ENCODE results near the gene PDZRN3.

PDZRN3 gene

DNA sequence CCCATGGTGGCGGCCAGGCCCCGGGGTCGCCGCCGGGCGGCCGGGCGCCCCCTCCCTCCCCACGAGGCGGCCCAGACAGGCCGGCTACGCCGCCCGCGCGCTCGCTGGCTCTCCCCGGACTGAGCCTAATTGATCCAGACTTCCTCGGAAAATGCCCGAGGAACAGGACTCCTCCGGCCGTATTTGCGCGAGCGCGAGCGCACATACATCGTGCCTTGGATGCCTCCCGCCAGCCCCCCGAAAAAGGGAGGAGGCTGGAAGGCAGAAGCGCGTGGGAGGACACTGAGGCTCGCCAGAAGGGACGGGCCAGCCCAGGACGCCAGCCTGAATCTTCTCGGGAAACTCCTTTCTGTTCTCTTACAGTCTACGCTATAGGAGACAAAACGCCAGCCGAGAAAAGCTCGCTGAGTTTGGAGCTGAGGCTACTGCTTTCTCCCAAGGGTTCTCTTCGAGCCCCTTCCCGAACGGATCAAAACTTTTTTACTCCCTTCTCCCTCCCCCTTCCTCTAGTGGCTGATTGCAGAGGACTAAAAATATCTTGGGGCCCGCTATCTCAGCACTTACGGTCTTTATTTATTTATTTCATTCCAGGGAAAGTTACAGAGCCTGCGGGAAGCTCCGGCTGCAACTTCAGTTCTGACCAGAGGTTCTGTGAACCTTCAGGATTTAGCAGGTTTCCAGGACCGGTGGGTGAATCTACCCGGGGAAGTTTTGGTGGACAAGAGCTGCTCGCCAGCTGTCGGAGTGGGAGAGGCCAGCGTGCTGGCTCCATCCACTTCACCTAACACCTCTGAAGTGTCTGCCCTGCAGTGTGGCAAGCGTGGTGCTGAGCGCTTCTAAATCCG is at the start of gene PDZRN3:
Gene PDZRN3, minus strand, starts transcription at position 121 of the 845 bp plus-strand sequence.
- in situ Hi-C loops (cut with MboI; ENCODE audit: low sequenced_read_pairs), result no loop called here

DNA sequence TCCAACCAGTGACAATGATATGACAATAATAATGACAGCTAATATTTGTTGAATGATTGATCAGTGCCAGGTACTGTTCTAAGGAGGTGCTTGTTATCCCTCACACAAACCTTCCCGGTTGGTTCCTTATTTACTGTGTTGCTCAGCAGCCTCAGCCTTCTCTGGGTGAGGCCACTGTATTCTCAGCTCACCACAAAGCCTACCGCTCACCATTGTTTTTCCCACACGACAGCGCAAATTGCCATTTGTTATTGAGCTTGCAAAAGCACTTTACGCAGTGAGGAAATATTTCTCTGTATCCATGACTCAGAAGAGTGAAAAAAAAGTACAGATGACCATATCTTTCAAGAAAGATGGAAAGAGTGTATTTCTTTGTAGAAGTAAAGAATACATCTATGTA is 49.5 kb upstream of the PDZRN3 start:
- in situ Hi-C loops (cut with MboI; ENCODE audit: low sequenced_read_pairs), result no loop called here

DNA sequence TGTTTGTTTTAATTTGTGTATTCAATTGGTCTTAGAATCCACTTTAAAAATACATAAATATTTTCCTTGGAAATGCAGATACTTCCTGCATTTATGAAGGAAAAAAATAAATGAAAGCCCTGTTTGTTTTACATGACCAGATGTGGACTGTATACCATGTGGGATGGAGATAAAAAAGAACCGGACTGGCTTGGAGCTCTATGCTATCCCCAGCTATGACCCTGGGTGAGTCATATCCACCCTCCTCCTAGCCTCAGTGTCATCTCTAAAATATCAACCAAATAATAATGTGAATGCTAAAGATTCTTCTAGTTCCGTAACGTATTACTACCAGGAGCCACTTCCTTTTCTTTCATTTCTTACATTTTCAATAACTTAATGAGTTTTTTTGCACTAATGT is 44.5 kb upstream of the PDZRN3 start:
- in situ Hi-C loops (cut with MboI; ENCODE audit: low sequenced_read_pairs), result no loop called here

DNA sequence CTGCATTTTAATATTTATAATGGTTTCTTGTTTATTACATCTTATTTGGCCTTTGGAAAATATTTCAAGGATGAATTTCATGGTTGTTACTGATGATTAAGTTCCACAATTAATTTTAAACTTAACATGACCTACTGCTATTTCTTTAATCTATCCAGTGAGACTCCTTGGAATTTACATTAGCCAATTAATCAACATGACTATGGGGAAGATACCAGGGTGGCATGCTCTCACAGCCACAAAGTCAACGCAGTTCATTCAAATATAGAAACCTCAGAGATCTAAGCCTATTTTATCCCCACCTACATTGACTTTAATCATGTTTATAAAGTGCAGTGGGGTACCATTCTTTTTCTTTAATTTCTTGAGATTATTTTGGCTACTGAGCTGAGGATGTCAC is 43.6 kb upstream of the PDZRN3 start:
- in situ Hi-C loops (cut with MboI; ENCODE audit: low sequenced_read_pairs), result no loop called here

DNA sequence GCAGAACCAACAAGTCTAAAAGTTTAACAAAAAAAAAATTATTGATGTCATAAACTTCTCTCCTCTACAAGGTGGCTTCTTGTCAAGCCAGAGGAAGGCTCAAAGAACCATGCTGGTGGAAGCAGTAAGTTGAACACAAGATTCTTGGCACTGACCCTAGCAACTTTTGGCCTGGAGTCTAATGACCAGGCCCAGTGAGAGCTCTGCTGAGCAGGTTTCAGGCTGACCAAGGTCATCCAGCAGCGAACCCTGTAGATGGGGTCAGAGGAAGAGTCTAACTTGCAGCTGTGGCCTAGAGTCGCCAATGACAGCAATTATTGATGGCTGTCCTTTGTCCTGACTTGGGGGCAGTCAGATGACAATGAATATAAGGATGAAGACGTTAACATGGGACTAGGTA is 43.1 kb upstream of the PDZRN3 start:
- in situ Hi-C loops (cut with MboI; ENCODE audit: low sequenced_read_pairs), result no loop called here

DNA sequence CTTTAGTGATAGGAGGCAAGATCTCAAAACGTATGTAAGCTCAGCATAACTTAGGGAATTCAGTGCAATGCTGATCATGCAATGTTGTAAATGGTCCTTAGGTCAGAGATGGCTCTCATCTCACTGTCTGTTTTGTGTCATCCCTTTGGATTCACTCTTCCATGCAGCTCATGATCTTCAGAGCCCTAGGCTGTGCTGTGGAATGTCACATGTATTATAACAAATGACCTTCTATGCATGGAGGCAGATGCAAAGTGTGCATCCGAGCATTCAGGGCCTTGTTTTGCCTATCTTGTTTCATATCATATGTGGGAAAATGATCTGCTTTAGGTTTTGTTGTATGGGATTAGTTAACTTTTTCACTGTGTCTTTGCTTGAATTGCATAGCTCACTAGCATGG is 40.5 kb upstream of the PDZRN3 start:
- in situ Hi-C loops (cut with MboI; ENCODE audit: low sequenced_read_pairs), result no loop called here

DNA sequence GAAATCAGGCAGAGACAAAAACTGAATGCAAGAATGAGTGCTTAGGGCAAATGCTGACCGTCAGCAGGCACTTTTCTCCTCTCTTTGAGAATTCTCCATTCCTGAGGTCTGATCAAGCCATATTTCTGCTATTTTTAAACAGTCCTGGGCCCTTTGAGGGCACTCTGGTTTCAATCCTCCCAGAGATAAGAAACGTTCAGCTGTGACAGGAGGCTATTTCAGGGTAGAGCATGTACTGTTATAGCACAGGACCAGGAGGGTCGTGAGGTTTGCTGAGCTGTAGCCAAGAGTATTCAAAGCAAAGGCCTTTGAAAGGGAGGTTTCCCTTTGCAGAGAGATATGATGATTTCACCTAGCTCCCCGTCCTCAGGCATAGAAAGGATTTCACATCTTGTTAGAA is 39.6 kb upstream of the PDZRN3 start:
- in situ Hi-C loops (cut with MboI; ENCODE audit: low sequenced_read_pairs), result no loop called here

DNA sequence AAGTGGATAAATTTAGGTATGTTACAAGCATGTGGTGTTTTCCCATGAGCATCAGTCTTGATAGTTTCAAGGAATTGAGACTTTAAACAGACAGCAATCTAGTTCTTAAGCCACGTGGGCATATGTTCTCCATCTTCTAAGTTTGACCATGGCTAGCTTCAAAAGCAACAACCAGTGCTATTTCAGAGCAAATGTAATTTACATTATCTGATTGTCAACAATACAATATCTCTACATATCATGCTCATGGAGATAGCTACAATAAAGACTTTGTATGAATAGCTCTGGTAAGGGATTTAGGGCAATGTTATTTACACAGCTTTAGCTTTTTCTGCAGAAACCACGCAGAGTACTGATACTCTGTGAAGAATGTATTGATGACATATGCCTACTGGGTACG is 38.8 kb upstream of the PDZRN3 start:
- in situ Hi-C loops (cut with MboI; ENCODE audit: low sequenced_read_pairs), result no loop called here

DNA sequence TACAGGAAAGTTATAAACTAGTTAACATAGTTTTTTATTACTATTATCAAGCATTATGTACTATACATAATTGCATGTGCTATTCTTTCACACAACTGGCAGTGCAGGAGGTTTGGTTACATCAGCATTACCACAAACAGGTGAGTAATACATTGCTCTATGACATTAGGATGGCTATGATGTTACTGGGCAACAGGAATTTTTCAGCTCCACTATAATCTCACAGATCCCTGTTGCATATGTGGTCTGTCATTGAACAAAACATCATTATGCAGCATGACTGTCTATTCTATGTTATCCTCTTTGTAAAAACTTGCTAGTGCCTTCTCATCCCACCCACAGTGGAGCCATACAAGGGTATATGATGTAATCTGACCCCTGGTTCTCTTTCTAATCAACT is 36.5 kb upstream of the PDZRN3 start:
- in situ Hi-C loops (cut with MboI; ENCODE audit: low sequenced_read_pairs), result no loop called here

DNA sequence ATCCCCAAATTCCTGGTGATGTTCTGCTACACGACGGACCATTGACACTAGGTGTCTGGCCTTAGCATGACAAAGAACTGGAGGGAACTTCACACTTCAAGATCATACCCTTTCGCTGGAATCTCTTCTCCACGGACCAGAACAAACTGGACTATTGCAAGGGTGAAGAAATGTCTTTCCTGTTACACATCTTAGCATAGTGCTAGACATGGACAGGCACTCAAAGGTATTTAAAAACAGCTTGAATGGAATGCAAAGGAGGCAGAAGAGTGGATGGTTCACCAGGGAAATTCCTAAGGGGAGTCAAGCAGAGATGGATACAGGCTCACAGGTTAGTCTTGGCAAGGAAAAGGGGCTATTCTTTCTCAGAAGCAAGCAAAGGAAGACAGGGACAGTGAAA is 33.5 kb upstream of the PDZRN3 start:
- in situ Hi-C loops (cut with MboI; ENCODE audit: low sequenced_read_pairs), result no loop called here

DNA sequence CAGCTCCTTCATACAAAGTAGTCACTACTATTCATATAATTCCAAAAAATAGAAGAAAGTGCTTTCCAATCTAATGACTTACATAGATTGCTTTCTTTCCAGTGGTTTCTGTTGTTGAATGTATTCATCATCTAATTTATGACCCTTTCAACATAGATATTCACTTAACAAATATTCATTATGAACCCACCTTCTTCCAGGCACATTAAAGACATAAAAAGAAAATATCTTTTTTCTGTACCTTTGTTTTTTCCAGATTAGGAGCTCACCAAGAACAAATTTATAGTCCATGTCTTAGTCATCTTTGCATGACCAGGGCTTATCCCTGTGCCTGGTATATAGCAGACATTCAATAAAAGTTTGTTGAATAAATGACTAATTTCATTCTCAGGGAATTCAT is 32.4 kb upstream of the PDZRN3 start:
- in situ Hi-C loops (cut with MboI; ENCODE audit: low sequenced_read_pairs), result no loop called here

DNA sequence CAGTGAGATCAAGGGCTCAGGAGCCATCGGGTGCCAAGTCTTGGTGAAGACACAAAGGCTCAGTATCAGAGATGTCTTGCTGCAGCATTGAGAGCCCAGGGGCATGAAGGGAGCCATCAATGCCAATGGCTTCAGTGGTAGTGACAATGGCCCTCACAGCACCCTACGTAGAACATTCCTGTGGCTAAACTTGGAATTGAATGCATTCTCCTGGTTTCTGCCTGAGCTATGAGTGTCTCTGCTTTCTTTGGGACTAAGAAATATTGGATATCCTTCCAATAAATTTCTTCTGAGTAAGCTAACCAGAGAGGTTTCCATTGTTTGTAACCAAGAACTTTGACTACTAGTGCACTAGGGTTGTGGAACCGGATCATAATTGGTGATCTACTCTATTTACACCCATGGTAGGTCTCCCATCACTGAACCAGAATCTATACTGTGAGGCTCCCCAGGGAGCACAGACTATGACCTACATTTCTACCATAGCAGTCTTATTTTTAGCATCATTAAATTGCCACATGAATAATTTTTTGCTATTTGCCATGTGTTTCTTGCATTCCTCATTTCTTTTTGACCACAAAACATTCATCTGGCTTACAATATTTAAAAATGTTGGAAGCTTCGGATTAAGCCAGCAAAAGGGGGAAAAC is 31.6 kb upstream of the PDZRN3 start:
- in situ Hi-C loops (cut with MboI; ENCODE audit: low sequenced_read_pairs), result no loop called here

DNA sequence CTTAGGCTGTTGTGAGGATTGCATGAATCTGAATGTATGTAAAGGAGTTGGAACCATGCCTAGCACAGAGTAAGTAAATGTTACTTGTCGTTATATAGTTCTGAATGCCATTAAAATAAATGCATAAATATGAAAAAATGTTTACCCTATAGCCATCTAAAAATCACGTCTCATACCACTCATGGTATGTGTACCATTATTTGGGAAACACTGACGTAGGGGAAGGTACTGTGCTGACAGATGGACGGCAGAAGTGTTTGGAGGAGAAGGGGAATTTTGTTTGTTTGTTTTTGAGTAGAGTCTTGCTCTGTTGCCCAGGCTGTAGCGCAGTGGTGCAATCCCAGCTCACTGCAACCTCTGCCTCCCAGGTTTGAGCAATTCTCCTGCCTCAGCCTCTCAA is 30.5 kb upstream of the PDZRN3 start:
- in situ Hi-C loops (cut with MboI; ENCODE audit: low sequenced_read_pairs), result no loop called here

DNA sequence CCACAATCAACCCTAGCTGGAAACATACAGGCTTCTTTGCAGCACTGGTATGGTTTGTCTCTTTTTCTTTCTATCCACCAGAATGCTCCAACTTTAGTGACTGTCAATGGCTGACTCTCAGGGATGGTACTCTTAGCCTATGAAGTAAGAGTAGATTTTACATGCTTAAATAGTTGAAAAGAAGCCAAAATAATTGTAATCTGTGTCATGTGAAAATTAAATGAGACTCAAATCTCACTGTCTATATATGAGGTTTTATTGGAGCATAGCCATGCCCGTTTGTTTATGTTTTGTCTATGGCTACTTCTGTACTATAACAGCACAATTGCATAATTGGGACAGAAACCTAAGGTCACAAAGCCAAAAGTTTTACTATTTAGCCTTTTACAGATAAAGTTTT is 29.1 kb upstream of the PDZRN3 start:
- in situ Hi-C loops (cut with MboI; ENCODE audit: low sequenced_read_pairs), result no loop called here

DNA sequence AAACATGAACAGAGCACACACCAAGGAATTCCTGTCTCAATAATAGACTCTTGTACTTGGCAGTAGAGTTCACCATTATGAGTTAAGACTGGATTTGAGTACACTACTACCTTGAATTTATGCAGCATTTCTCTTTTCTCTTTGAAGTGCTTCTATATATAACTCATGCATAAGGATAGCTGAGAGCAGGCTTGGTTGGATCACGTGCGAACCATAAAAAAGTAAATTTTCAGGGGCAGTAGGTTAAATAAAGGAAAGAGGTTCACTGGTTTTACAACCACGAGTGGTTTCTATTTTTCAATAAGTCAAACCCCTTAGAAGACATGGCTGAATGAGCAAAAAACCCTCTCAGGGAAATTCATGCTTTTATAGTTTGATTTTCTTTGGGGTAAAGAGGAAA is 28.6 kb upstream of the PDZRN3 start:
- in situ Hi-C loops (cut with MboI; ENCODE audit: low sequenced_read_pairs), result no loop called here

DNA sequence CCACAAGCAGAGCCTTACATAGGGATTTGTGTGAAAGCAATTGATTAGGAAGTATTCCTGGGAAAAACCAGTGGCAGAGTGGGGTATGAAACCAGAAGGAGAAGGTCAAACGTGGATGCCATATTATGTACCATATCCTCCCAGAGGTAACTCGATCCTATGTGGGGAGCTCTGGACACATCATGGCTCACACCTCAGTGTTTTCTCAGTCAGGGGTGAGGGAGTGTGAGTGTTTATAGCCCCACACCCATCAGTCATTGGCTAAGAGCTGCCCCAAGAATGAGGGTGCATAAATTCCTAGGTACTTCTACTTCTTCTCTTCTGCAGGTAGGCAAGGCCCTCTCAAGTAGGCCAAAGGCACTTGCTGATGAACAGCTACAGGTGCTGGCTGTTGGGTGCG is 28.2 kb upstream of the PDZRN3 start:
- in situ Hi-C loops (cut with MboI; ENCODE audit: low sequenced_read_pairs), result no loop called here

DNA sequence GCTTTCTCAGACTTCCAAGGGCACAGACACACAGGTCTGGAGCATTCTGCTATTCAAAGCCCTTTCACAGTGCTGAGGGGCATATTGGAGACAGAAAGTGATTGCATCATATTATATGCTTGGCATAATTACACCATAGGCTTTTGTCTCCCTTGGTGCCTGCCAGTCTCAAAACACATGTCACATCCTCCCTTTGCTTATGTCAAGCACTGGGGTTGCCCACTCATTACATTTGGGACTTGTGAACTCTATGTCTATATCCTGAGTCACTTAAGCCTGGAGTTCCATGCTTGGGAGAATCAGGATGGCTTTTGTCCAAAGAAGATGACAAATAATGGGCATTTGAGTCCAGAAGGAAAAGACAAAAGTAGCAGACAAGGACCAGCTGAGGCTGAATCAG is 12.3 kb upstream of the PDZRN3 start:
- in situ Hi-C loops (cut with MboI; ENCODE audit: low sequenced_read_pairs), result no loop called here

DNA sequence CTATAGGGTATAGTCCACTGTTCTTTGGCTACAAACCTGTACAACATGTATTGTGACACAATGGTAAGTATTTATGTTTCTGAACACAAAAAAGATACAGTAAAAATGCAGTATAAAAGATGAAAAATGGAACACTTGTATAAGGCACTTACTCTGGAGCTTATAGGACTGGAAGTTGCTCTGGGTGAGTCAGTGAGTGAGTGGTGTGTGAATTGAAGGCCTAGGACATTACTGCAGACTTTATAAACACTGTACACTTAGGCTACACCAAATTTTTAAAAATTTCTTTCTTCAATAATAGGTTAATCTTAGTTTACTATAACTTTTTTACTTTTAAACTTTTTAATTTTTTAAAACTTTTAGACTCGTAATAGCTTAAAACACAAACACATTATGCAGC is 10.5 kb upstream of the PDZRN3 start:
- in situ Hi-C loops (cut with MboI; ENCODE audit: low sequenced_read_pairs), result no loop called here

DNA sequence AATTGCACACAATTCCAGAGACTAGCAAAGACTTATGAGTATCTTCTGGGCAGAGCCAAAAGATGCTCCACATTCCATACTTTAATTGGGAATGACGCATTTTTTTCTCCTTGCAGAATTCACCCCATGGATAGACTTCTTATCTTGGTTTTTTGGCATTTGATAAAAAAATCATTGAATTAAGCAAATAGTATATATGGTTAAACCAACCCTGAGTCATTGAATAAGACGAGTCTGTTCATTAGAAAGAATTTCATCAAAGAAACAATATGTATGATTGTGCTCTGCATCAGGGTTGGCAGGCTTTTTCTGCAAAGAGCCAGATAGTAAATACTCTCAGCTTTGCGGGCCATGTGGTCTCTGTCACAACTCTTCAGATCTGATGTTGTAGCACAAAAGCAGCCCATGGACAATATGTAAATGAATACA is 9.2 kb upstream of the PDZRN3 start:
- in situ Hi-C loops (cut with MboI; ENCODE audit: low sequenced_read_pairs), result no loop called here

DNA sequence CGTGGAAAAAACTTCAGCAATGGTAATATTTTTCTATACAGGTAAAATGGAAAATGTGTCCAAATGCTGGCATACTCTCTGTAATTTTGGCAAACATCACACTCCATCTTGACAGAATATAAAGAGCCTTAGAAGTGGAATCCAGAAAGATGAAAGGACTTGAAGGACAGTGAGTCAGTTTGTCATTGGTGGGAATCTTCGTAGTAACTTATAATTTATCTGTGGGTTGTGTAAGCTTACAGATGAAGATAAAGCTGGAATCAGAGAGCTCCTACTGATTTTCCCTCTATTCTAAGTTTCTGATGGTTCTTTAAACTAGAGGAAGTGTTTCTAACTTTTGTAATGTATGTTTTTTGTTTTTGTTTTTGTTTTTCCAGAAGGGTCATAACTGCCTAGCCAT is 8.7 kb upstream of the PDZRN3 start:
- in situ Hi-C loops (cut with MboI; ENCODE audit: low sequenced_read_pairs), result no loop called here

DNA sequence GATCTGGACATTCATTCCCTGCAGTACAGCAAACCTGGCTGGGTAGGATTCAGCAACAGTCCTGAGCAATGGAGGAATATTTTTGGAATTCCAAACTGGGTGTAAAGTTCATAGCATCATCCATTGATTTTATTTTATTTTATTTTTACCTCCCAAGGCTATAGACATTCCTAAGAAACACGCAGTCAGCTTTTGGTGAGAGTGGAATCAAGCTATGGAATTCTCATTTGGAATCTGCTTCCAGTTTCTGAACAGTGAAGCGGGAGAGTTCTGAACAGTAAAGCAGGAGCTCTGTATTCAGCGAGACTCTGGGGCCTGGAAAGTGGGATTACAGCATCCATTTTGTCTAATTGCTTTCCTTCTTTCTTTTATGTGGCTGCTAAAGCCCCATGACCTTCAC is 1.4 kb upstream of the PDZRN3 start:
- in situ Hi-C loops (cut with MboI; ENCODE audit: low sequenced_read_pairs), result no loop called here

DNA sequence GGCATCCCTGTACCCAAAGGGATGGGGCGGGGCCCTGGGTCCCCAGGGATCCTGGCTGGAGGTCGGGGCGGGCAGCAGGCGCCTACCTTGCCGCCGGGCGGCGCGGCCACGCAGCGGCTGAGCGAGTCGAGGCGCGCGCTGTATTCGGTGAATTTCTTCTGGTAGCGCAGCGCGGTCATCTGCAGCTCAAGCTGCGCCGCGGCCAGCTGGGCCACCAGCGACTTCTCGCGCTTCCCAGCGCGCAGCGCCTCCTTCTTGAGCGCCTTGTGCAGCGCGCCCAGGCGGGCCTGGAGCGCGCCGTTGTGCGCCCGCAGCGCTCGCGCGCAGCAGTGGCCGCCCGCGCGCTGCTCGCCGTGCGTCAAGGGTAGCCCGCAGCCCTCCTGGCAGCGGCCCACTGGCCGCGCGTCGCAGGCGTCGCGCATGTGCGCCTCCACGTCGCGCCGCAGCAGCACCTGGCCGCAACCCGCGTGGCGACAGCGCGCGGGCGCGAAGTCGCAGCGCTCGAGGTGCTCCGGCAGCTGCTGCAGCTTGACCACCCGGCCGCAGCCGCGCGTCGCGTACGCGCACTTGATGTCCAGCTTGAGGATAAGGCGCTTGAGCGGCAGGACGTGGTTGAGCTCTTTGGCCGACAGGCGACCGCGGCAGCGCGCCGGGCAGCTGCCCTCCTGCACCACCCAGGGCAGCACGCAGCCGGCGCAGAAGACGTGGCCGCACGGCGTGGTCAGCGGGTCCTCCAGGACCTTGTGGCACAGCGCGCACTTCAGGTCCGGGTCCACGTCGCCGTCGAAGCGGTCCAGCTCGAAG is 522 bp downstream of the PDZRN3 start:
- in situ Hi-C loops (cut with MboI; ENCODE audit: low sequenced_read_pairs), result no loop called here

Data from HL-60/S4 (cell line).